Amniotic stem cell (primary cell): ENCODE measurements around the gene MVB12B.

Experiments
- DNase-seq: peaks from one replicate; lab custom pipeline; 2025; lab: John Stamatoyannopoulos, UW

Gene MVB12B

GRCh38 chr9:126363847-126364671 lies 37.4 kb downstream of the MVB12B start:
- no peak for DNase-seq

GRCh38 chr9:126365780-126366179 lies 39.2 kb downstream of the MVB12B start:
- DNase-seq, result no peak

- no peak for DNase-seq
Measured at GRCh38 chr9:126366366-126367011, 39.9 kb downstream of the MVB12B start.

DNA sequence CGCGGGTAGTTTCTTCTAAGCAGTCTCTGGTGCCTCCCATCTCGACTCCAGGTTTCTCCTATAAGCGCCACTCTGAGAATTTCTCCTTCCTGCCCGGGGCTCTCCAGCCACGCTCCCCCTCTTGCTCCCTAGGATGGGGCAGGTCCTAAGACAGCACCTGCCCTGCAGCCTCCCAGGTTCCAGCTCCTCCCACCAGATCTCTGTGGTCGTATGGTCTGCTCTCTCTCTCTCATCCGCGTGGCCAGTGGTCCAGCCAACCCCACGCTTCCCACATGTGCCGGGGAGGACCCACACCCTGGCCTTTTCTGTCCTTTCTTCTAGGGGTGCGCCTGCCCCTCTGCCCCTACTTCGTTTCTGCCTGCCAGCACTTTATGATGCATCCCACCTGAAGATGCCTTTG lies 40.5 kb downstream of the MVB12B start:
- DNase-seq, result no peak

- no peak for DNase-seq
Measured at GRCh38 chr9:126367616-126368015, 41.0 kb downstream of the MVB12B start.

GRCh38 chr9:126368020-126368419 lies 41.4 kb downstream of the MVB12B start:
- no peak for DNase-seq

DNA sequence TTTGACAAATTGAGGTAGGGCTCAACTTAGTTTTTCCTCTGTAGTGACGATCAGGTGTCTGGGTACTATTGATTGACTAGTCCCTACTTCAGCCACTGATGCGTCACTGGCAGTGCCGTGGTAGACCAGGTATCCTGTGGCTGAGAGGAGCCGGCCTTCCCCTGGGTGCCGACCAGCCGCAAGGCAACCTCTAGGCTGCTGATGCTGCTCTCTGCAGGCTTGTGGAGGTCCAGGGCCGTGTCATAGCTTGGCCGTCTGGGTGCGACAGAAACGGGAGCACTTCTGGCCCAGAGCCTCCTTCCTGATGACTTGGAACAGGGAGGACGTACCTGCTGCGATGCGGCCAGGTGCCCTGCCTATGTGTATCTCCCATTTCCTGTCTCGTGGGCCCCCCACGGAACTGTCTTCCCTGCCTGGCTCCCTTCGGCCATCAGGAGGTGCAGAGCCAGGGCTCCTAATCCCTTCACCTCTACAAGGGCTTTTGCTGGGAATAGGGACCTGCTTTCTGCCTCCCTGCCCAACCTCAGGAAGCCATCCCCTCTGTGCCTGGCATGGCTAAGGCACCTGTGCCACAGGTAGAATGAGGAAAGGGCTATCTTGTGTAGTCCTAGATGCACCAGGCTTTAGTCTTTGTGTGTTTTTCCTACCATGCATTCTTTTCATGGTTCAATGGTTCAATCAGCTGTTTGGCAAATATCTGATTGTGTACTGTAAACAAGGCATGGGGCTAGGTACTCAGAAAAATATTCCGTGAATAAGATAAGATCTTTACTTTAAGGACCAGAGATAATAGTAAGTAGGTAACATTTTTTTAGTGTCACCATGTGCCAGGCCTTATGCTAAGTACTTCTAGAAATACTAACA lies 44.6 kb downstream of the MVB12B start:
- no peak for DNase-seq

GRCh38 chr9:126372716-126373115 lies 46.1 kb downstream of the MVB12B start:
- no peak for DNase-seq

- DNase-seq, result no peak
Measured at GRCh38 chr9:126373241-126373640, 46.6 kb downstream of the MVB12B start.

- DNase-seq, result no peak
Measured at GRCh38 chr9:126374366-126374781, 47.7 kb downstream of the MVB12B start.

DNA sequence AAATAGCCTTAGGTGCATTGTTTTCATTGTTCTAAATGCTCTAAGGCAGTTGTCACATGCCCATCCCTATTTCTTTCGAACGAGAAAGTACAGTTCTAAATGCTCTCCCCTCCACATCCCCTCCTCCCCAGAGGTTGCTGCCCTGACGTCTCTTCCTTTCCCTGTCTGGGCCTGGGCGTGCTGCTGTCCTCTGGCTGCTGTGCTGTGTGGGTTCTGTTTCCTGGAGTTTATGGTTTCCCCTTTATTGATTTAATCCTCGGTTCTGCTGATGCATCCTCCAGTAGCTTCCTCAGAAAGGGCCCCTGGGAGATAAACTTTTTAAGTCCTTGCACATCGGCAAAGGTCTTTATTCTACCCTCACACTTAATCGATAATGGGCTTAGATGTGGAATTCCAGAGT lies 48.8 kb downstream of the MVB12B start:
- no peak for DNase-seq

DNA sequence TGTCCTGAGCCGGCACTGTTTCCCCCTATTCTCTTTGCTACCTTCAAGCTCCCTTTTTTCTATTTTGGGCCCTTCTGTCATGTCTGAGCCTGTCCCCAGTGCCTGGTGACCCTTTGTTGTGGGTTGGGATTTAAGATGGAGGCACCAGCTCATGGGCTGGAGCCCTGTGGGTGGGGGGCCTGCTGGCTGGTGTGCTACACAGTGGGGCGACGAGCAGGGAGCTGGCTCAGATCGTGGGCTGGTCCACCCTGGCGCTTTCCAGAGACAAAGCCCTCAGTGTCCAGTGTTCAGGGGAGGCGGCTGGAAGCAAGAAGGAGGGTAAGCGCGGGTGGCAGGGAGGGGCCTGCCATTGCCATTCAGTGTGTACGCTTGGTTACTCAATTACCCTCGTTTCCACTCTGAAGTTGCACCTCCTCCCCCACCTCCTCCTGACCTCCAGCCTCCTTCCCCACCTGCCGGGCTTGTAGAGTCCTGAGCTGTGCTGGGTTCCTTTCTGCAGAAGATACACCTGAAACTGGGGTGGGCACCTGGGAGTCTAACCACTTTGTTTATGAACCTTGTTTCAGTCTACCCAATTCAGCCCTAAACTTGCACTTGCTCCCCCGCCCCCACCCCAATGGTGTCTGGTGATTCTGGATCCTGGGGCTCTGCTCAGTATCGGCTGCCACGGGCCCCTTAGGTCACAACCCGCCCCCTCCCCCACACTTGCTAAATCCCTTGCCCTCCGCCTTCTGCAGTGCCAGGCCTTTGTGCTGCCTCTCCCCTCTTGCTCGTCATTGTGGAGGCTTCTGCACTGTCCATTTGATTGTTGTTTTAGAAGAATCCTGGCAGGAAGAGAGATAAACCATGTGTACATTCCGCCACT lies 49.9 kb downstream of the MVB12B start:
- no peak for DNase-seq

DNA sequence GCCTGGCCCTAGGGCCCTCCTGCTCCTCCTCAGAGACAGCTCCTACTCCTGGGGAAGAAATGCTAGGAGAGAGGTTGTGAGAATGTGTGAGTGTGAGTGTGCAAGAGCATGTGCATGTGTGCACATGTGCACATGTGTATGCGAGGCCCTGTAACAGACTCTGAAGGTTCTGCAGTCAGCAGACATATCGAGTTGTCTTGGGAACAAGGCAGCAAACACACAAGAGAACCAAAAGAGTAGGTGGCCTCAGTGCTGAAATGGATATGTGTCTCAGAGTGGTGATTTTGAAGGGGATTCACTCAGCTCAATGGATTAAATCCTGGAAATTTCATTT lies 50.5 kb downstream of the MVB12B start:
- DNase-seq, result no peak

GRCh38 chr9:126377536-126377935 lies 50.9 kb downstream of the MVB12B start:
- DNase-seq, result no peak

- no peak for DNase-seq
Measured at GRCh38 chr9:126378761-126379160, 52.1 kb downstream of the MVB12B start.

- no peak for DNase-seq
Measured at GRCh38 chr9:126379661-126380360, 53.2 kb downstream of the MVB12B start.

DNA sequence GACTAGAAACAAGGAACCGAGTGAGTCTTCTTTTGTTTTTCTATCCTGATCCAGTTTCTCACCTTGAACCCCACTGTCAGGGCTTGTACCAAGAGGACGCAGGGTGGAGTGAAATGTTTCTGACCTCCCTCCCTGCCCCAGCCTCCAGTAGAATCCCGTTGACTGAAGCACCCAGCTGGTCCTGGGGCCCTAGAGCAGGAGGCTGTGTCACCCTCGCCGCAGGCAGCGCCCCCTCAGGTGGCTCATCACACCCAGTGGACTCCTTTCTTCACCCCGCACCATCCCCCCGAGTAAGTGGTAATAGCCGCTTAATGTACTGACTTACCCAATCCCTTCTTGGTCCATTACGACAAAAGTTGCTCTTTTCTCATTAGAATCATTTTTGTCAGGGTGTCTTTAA lies 53.8 kb downstream of the MVB12B start:
- no peak for DNase-seq

GRCh38 chr9:126381195-126381594 lies 54.6 kb downstream of the MVB12B start:
- no peak for DNase-seq

GRCh38 chr9:126383406-126384046 lies 56.9 kb downstream of the MVB12B start:
- DNase-seq, result no peak

- no peak for DNase-seq
Measured at GRCh38 chr9:126384926-126385325, 58.3 kb downstream of the MVB12B start.

DNA sequence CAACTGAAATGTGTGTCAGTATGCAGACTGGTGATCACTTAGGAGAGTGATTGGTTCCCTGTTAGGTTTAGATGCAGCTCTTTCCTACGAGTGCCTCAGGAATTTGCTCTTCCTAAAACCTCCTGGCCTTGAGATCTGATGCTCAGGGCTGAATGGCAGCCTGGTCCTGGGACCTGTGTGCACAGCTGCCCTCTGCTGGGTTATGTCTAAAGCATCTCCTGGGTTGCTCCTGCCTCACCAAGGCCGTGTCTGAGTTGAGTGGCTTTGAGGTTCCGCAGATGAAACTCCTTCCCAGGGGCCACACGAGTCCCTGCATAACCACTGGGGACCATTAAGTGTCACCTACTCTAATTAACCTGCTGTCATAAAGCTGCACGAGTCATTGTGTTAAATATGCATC lies 59.5 kb downstream of the MVB12B start:
- DNase-seq, result no peak
